MM.1S (cell line): ENCODE data around the gene SPIRE1.

Source experiments
- DNase-seq: peaks from one replicate; pipeline ENCODE4 v3.0.0-alpha.2; 2015
- H2AFZ ChIP-seq: fragments of 300-600 bp; sonication (generic); 2 replicates; pipeline ENCODE4 v1.6.0; 2016; ENCODE audit warnings: antibody characterized with exemption, low read length
- H3F3A ChIP-seq: fragments of 300-600 bp; sonication (generic); 2 replicates; pipeline ENCODE4 v1.6.1; 2016; ENCODE audit warnings: mild to moderate bottlenecking, antibody characterized with exemption, low read length, moderate library complexity, mixed read lengths; ENCODE audit not compliant: insufficient read depth
- H3K27ac ChIP-seq: fragments of 300-600 bp; sonication (generic); 2 replicates; pipeline ENCODE4 v1.5.1; 2016; ENCODE audit warnings: mild to moderate bottlenecking, low read length
- H3K27me3 ChIP-seq: fragments of 300-600 bp; sonication (generic); replicated peaks from 2 replicates; pipeline ENCODE4 v1.6.0; 2016; ENCODE audit warnings: low read length; ENCODE audit not compliant: insufficient read depth
- H3K36me3 ChIP-seq: fragments of 300-600 bp; sonication (generic); replicated peaks from 2 replicates; pipeline ENCODE4 v1.6.1; 2016; ENCODE audit warnings: mild to moderate bottlenecking, low read length, mixed read lengths; ENCODE audit not compliant: insufficient read depth
- H3K4me1 ChIP-seq: fragments of 300-600 bp; sonication (generic); 2 replicates; pipeline ENCODE4 v1.6.1; 2016; ENCODE audit warnings: low read length, mixed read lengths
- H3K4me2 ChIP-seq: fragments of 300-600 bp; sonication (generic); 2 replicates; pipeline ENCODE4 v1.6.0; 2016; ENCODE audit warnings: low read depth, low read length
- H3K4me3 ChIP-seq: fragments of 300-600 bp; sonication (generic); 2 replicates; pipeline ENCODE4 v1.5.1; 2016; ENCODE audit warnings: low read length, mixed read lengths
- H3K79me2 ChIP-seq: fragments of 300-600 bp; sonication (generic); 2 replicates; pipeline ENCODE4 v1.6.1; 2016; ENCODE audit warnings: mixed run types, low read length, mixed read lengths
- H3K9ac ChIP-seq: fragments of 300-600 bp; sonication (generic); 2 replicates; pipeline ENCODE4 v1.6.1; 2016; ENCODE audit warnings: low read length, mixed read lengths
- H3K9me2 ChIP-seq: fragments of 300-600 bp; sonication (generic); replicated peaks from 2 replicates; pipeline ENCODE4 v1.6.1; 2016; ENCODE audit warnings: mild to moderate bottlenecking, low read length, mixed read lengths; ENCODE audit not compliant: insufficient read depth
- H3K9me3 ChIP-seq: fragments of 300-600 bp; sonication (generic); replicated peaks from 2 replicates; pipeline ENCODE4 v1.6.1; 2016; ENCODE audit warnings: mild to moderate bottlenecking, low read length, mixed read lengths; ENCODE audit not compliant: insufficient read depth
- H4K20me1 ChIP-seq: fragments of 300-600 bp; sonication (generic); 2 replicates; pipeline ENCODE4 v1.6.1; 2016; ENCODE audit warnings: mild to moderate bottlenecking, low read length, moderate library complexity, mixed read lengths; ENCODE audit not compliant: insufficient read depth
- EZH2 ChIP-seq: fragments of 300-600 bp; sonication (generic); optimal IDR thresholded peaks from 2 replicates; pipeline ENCODE3; 2017; ENCODE audit warnings: low read depth, mild to moderate bottlenecking, antibody characterized with exemption, low read length, mixed read lengths
- EZH2phosphoT487 ChIP-seq: fragments of 300-600 bp; sonication (generic); IDR thresholded peaks from 2 replicates; pipeline ENCODE4 v1.6.1; 2018; ENCODE audit warnings: antibody characterized with exemption, low read length
- TF ChIP-seq, protein P1 (sequence below): fragments of 300-600 bp; sonication (generic); IDR thresholded peaks from 2 replicates; pipeline ENCODE4 v1.5.1; 2016; ENCODE audit warnings: antibody characterized with exemption, low read length, mixed read lengths

Gene SPIRE1

GRCh38 chr18:12606592-12607315 is 51.2 kb downstream of the SPIRE1 start:
- Histone ChIP-seq H3K9ac (no peak overlapping the region), H3K27ac (no peak overlapping the region), H2AFZ (no peak overlapping the region), H4K20me1 (no peaks in the 10 kb centered on the region), H3F3A (no peaks in the 10 kb centered on the region), H3K4me1 (peaks cover 7% of the 10 kb centered on the region; the same call in 1 of the 2 replicates), H3K4me2 (no peak overlapping the region), H3K9me3 (no peaks in the 10 kb centered on the region), H3K9me2 (no peaks in the 10 kb centered on the region), H3K27me3 (no peaks in the 10 kb centered on the region), H3K4me3 (no peak overlapping the region), H3K36me3 (no peaks in the 10 kb centered on the region), H3K79me2 (no peaks in the 10 kb centered on the region)
- no peak for DNase-seq
- TF ChIP-seq, protein P1, sequence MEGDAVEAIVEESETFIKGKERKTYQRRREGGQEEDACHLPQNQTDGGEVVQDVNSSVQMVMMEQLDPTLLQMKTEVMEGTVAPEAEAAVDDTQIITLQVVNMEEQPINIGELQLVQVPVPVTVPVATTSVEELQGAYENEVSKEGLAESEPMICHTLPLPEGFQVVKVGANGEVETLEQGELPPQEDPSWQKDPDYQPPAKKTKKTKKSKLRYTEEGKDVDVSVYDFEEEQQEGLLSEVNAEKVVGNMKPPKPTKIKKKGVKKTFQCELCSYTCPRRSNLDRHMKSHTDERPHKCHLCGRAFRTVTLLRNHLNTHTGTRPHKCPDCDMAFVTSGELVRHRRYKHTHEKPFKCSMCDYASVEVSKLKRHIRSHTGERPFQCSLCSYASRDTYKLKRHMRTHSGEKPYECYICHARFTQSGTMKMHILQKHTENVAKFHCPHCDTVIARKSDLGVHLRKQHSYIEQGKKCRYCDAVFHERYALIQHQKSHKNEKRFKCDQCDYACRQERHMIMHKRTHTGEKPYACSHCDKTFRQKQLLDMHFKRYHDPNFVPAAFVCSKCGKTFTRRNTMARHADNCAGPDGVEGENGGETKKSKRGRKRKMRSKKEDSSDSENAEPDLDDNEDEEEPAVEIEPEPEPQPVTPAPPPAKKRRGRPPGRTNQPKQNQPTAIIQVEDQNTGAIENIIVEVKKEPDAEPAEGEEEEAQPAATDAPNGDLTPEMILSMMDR, result no peak
- no peak for TF ChIP-seq EZH2

DNA sequence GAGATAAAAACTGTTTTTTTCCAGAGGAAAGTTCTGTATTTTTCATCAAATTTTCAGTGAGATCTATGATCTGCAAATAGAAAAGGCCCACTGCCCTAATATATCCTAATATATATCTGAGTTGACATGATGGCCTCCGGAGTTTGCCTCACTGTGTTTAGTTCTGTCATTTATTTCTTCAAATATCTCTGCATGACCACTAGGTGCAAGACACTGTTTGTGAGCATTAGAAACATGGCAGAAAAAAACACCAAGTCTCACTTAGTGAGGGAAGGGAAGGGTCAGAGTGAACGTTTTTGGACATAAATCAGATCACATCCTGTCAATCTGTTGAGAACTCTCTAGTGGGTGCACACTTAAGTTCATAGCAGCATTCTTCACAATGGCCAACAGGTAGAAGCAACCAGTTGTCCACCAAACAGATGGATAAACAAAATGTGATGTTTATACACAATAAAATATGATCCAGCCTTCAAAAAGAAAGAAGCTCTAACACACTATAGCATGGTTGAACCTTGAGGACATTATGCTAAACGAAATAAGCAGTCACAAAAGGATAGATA is 53.4 kb downstream of the SPIRE1 start:
- no peaks in the 10 kb centered on the region for H3F3A ChIP-seq
- H3K27ac ChIP-seq, result no peak overlapping the region
- TF ChIP-seq EZH2phosphoT487, result no peak
- TF ChIP-seq, protein P1, result no peak; the same call in 1 of the 2 replicates
- no peak for TF ChIP-seq EZH2
- no peak overlapping the region for H3K4me3 ChIP-seq
- no peak overlapping the region for H2AFZ ChIP-seq
- no peak for DNase-seq
- H3K4me1 ChIP-seq, result peaks cover 9% of the 10 kb centered on the region; the same call in 1 of the 2 replicates
- no peak overlapping the region for H3K9ac ChIP-seq
- H4K20me1 ChIP-seq, result no peaks in the 10 kb centered on the region
- H3K79me2 ChIP-seq, result no peaks in the 10 kb centered on the region
- no peaks in the 10 kb centered on the region for H3K27me3 ChIP-seq
- no peaks in the 10 kb centered on the region for H3K9me2 ChIP-seq
- H3K9me3 ChIP-seq, result no peaks in the 10 kb centered on the region
- H3K4me2 ChIP-seq, result no peak overlapping the region
- H3K36me3 ChIP-seq, result no peaks in the 10 kb centered on the region

- Histone ChIP-seq H3F3A (no peaks in the 10 kb centered on the region), H3K4me2 (no peak overlapping the region), H2AFZ (no peak overlapping the region), H3K79me2 (no peaks in the 10 kb centered on the region), H3K9me3 (no peaks in the 10 kb centered on the region), H3K9ac (no peak overlapping the region), H3K9me2 (no peaks in the 10 kb centered on the region), H3K4me3 (no peak overlapping the region), H3K36me3 (no peaks in the 10 kb centered on the region), H3K27me3 (no peaks in the 10 kb centered on the region), H3K4me1 (peaks cover 9% of the 10 kb centered on the region; the same call in 1 of the 2 replicates), H3K27ac (no peak overlapping the region), H4K20me1 (no peaks in the 10 kb centered on the region)
- DNase-seq, result no peak
- TF ChIP-seq EZH2phosphoT487, result no peak
- TF ChIP-seq, protein P1, result no peak
Observed at GRCh38 chr18:12599966-12600365, 57.9 kb downstream of the SPIRE1 start.
